Activated naive CD8-positive, alpha-beta T cell treated with anti-CD3 and anti-CD28 coated beads, Interleukin-2, amount 10 ng/mL, durations not matched to agents 7 days and 5 days (primary cell): Measurements from ENCODE around the gene LEMD1. TPM values are rescaled to one million over a fixed set of nuclear protein-coding genes. Genes with fewer than 3 reads are reported as not detected.
"Not testable (repeated sequence)": the region's sequence is repeated elsewhere in the genome, so short reads cannot be mapped to it uniquely, and the experiment has no call there.

ENCODE experiments used
- ATAC-seq: fragments of 150-1000 bp; cut with Tn5 transposase; one replicate; pipeline ENCODE4 v1.10.0; 2021; ENCODE audit warnings: low read depth, moderate library complexity
- POLR2A ChIA-PET: fragments of 350-600 bp; sonication (Branson Sonifier 250); formaldehyde crosslinking; loops from one replicate; lab custom pipeline; 2021; ENCODE audit warnings: antibody characterized with exemption; lab: Charles Lee
- DNase-seq: peaks from one replicate; pipeline ENCODE4 v3.0.0; 2021
- H3K27ac Mint-ChIP-seq: one replicate; pipeline ENCODE4 v1.8.0; 2022; ENCODE audit warnings: mild to moderate bottlenecking, mixed read lengths
- H3K27me3 Mint-ChIP-seq: one replicate; pipeline ENCODE4 v1.8.0; 2022; ENCODE audit warnings: mild to moderate bottlenecking, moderate library complexity, mixed read lengths
- H3K36me3 Mint-ChIP-seq: one replicate; pipeline ENCODE4 v1.8.0; 2021; ENCODE audit warnings: mild to moderate bottlenecking, mixed read lengths
- H3K4me1 Mint-ChIP-seq: one replicate; pipeline ENCODE4 v1.8.0; 2021; ENCODE audit warnings: mixed read lengths
- H3K4me3 Mint-ChIP-seq: one replicate; pipeline ENCODE4 v1.8.0; 2022; ENCODE audit warnings: mild to moderate bottlenecking, moderate library complexity, mixed read lengths
- H3K9me3 Mint-ChIP-seq: one replicate; pipeline ENCODE4 v1.8.0; 2021; ENCODE audit warnings: mixed read lengths
- total RNA-seq, 2 experiments: library from RNA; stranded (reverse); gene quantifications; one replicate each; pipeline ENCODE4 v1.2.3, GENCODE V29; 2021

LEMD1 gene
- total RNA-seq, 2 experiments from 2014 or later: 0.97 to 1.1 TPM

- POLR2A ChIA-PET: interaction anchor here (0.9 kb wide), 1 partner anchor 34 kb away, joined by 3 read pairs; no protein-coding TSS in a partner anchor
- H3K36me3 Mint-ChIP-seq: no peaks in the 10 kb centered on the region
- peaks cover 7% of the 10 kb centered on the region for H3K4me1 Mint-ChIP-seq
- no peaks in the 10 kb centered on the region for H3K9me3 Mint-ChIP-seq
- peak overlapping the region; percentile 35 for H3K27ac Mint-ChIP-seq
- ATAC-seq (peak; percentile 73), DNase-seq (peak; percentile 72)
- H3K27me3 Mint-ChIP-seq: peaks cover 15% of the 10 kb centered on the region
- H3K4me3 Mint-ChIP-seq: peak overlapping the region; percentile 84
These were observed 8.9 kb upstream of the LEMD1 start for GRCh38 chr1:205430696-205431305.

GRCh38 chr1:205429762-205430695 lies 8.2 kb upstream of the LEMD1 start:
- no peaks in the 10 kb centered on the region for H3K36me3 Mint-ChIP-seq
- H3K4me3 Mint-ChIP-seq: peak overlapping the region; percentile 84
- no peak for DNase-seq
- no peak overlapping the region for H3K27ac Mint-ChIP-seq
- H3K9me3 Mint-ChIP-seq: no peaks in the 10 kb centered on the region
- H3K4me1 Mint-ChIP-seq: peaks cover 7% of the 10 kb centered on the region
- no peak for ATAC-seq
- POLR2A ChIA-PET: interaction anchor here (0.6 to 0.9 kb wide), 2 partner anchors 33 to 41 kb away, joined by 3 read pairs; no protein-coding TSS in a partner anchor
- peaks cover 17% of the 10 kb centered on the region for H3K27me3 Mint-ChIP-seq

GRCh38 chr1:205424901-205425600 lies 3.2 kb upstream of the LEMD1 start:
- no peak overlapping the region for H3K27ac Mint-ChIP-seq
- no peak for DNase-seq
- H3K4me1 Mint-ChIP-seq: no peaks in the 10 kb centered on the region
- no peak overlapping the region for H3K4me3 Mint-ChIP-seq
- H3K9me3 Mint-ChIP-seq: no peaks in the 10 kb centered on the region
- POLR2A ChIA-PET: no interaction called here
- no peaks in the 10 kb centered on the region for H3K36me3 Mint-ChIP-seq
- peaks cover 46% of the 10 kb centered on the region for H3K27me3 Mint-ChIP-seq
- no peak for ATAC-seq

- ATAC-seq (no peak), DNase-seq (no peak)
- Mint-ChIP-seq H3K4me3 (no peak overlapping the region), H3K9me3 (no peaks in the 10 kb centered on the region), H3K27ac (no peak overlapping the region), H3K27me3 (peaks cover 50% of the 10 kb centered on the region), H3K4me1 (no peaks in the 10 kb centered on the region), H3K36me3 (no peaks in the 10 kb centered on the region)
- POLR2A ChIA-PET: no interaction called here
These were observed 2.1 kb upstream of the LEMD1 start for GRCh38 chr1:205423814-205424399.

- DNase-seq (no peak), ATAC-seq (no peak)
- POLR2A ChIA-PET: no interaction called here
- Mint-ChIP-seq H3K4me1 (no peaks in the 10 kb centered on the region), H3K27me3 (peaks cover 50% of the 10 kb centered on the region), H3K9me3 (no peaks in the 10 kb centered on the region), H3K27ac (no peak overlapping the region), H3K36me3 (no peaks in the 10 kb centered on the region), H3K4me3 (no peak overlapping the region)
These were observed 1.3 kb upstream of the LEMD1 start for GRCh38 chr1:205422993-205423642.

GRCh38 chr1:205420938-205421337 lies 918 bp downstream of the LEMD1 start:
- Mint-ChIP-seq H3K27me3 (peaks cover 45% of the 10 kb centered on the region), H3K9me3 (no peaks in the 10 kb centered on the region), H3K4me3 (no peak overlapping the region), H3K36me3 (no peaks in the 10 kb centered on the region), H3K4me1 (no peaks in the 10 kb centered on the region), H3K27ac (no peak overlapping the region)
- ATAC-seq (no peak), DNase-seq (no peak)
- POLR2A ChIA-PET: no interaction called here

- ATAC-seq (no peak), DNase-seq (no peak)
- no peaks in the 10 kb centered on the region for H3K36me3 Mint-ChIP-seq
- no peak overlapping the region for H3K4me3 Mint-ChIP-seq
- no peak overlapping the region for H3K27ac Mint-ChIP-seq
- H3K9me3 Mint-ChIP-seq: no peaks in the 10 kb centered on the region
- H3K4me1 Mint-ChIP-seq: no peaks in the 10 kb centered on the region
- POLR2A ChIA-PET: no interaction called here
- H3K27me3 Mint-ChIP-seq: peaks cover 31% of the 10 kb centered on the region
These were observed 3.8 kb downstream of the LEMD1 start for GRCh38 chr1:205417870-205418635.

- POLR2A ChIA-PET: no interaction called here
- peaks cover 23% of the 10 kb centered on the region for H3K27me3 Mint-ChIP-seq
- H3K9me3 Mint-ChIP-seq: no peaks in the 10 kb centered on the region
- H3K27ac Mint-ChIP-seq: no peak overlapping the region
- H3K36me3 Mint-ChIP-seq: no peaks in the 10 kb centered on the region
- no peak for DNase-seq
- no peaks in the 10 kb centered on the region for H3K4me1 Mint-ChIP-seq
- no peak overlapping the region for H3K4me3 Mint-ChIP-seq
- no peak for ATAC-seq
These were observed 5.5 kb downstream of the LEMD1 start for GRCh38 chr1:205416322-205416721.

GRCh38 chr1:205410581-205411298 lies 11.1 kb downstream of the LEMD1 start:
- ATAC-seq (no peak), DNase-seq (no peak)
- Mint-ChIP-seq H3K27ac (no peak overlapping the region), H3K27me3 (peaks cover 13% of the 10 kb centered on the region), H3K4me3 (no peak overlapping the region), H3K36me3 (no peaks in the 10 kb centered on the region), H3K4me1 (no peaks in the 10 kb centered on the region), H3K9me3 (no peaks in the 10 kb centered on the region)
- POLR2A ChIA-PET: no interaction called here

GRCh38 chr1:205407970-205408369 lies 13.9 kb downstream of the LEMD1 start:
- ATAC-seq (no peak), DNase-seq (no peak)
- Mint-ChIP-seq H3K4me3 (no peak overlapping the region), H3K4me1 (no peaks in the 10 kb centered on the region), H3K27ac (no peak overlapping the region), H3K36me3 (no peaks in the 10 kb centered on the region), H3K27me3 (peaks cover 16% of the 10 kb centered on the region), H3K9me3 (no peaks in the 10 kb centered on the region)
- POLR2A ChIA-PET: no interaction called here

- H3K36me3 Mint-ChIP-seq, H3K4me3 Mint-ChIP-seq, ATAC-seq, H3K9me3 Mint-ChIP-seq, DNase-seq, H3K4me1 Mint-ChIP-seq, POLR2A ChIA-PET, H3K27ac Mint-ChIP-seq: not testable (repeated sequence)
- H3K27me3 Mint-ChIP-seq: peaks cover 12% of the 10 kb centered on the region
These were observed 15.6 kb downstream of the LEMD1 start for GRCh38 chr1:205406252-205406651.

- DNase-seq, POLR2A ChIA-PET, H3K27me3 Mint-ChIP-seq, H3K9me3 Mint-ChIP-seq, ATAC-seq, H3K27ac Mint-ChIP-seq, H3K36me3 Mint-ChIP-seq, H3K4me1 Mint-ChIP-seq, H3K4me3 Mint-ChIP-seq: not testable (repeated sequence)
These were observed 17.4 kb downstream of the LEMD1 start for GRCh38 chr1:205404484-205404883.
